SK-N-MC (cell line): ENCODE results near the gene MUC6.

ENCODE experiments used
- DNase-seq: peaks from one replicate; pipeline ENCODE4 v3.0.0-alpha.2; 2011; ENCODE audit warnings: low read depth, low spot score
- H3K27ac ChIP-seq: fragments of 200-600 bp; sonication (generic); 2 replicates; pipeline ENCODE4 v1.5.1; 2016; ENCODE audit warnings: mixed run types
- H3K36me3 ChIP-seq: fragments of 200-600 bp; sonication (generic); 2 replicates; pipeline ENCODE4 v1.6.1; 2017; ENCODE audit warnings: antibody characterized with exemption, low read length, mixed read lengths; ENCODE audit not compliant: insufficient read depth
- H3K4me3 ChIP-seq: fragments of 200-600 bp; sonication (generic); 2 replicates; pipeline ENCODE4 v1.5.1; 2016
- H3K9ac ChIP-seq: fragments of 200-600 bp; sonication (generic); 2 replicates; pipeline ENCODE4 v1.8.0; 2017; ENCODE audit warnings: mixed run types, mixed read lengths; ENCODE audit not compliant: insufficient read length
- H3K9me3 ChIP-seq: fragments of 200-600 bp; sonication (generic); 2 replicates; pipeline ENCODE4 v1.6.1; 2017; ENCODE audit warnings: low read depth, mild to moderate bottlenecking, antibody characterized with exemption, low read length, moderate library complexity, mixed read lengths
- EZH2 ChIP-seq: fragments of 200-600 bp; sonication (generic); IDR thresholded peaks from one replicate; pipeline ENCODE4 v1.6.1; 2017; ENCODE audit warnings: antibody characterized with exemption
- FOXP2 ChIP-seq: optimal IDR thresholded peaks from 2 replicates; pipeline ENCODE3; 2011; ENCODE audit warnings: mild to moderate bottlenecking, moderate library complexity; ENCODE audit not compliant: insufficient read depth; ENCODE audit errors: extremely low read length, control extremely low read depth
- POLR2AphosphoS5 ChIP-seq: IDR thresholded peaks from 2 replicates; pipeline ENCODE4 v1.6.1; 2012; ENCODE audit warnings: mild to moderate bottlenecking, low read depth, low read length, borderline replicate concordance

MUC6 gene

GRCh38 chr11:1036303-1036923 is at the start of gene MUC6:
TSS of gene MUC6 (minus strand) at chr11:1036718. CDS start at chr11:1036655, 63 bp downstream.
- DNase-seq, result no peak
- Histone ChIP-seq H3K9ac (no peak within 1 kb of the TSS), H3K4me3 (no peak within 1 kb of the TSS), H3K27ac (no peak within 1 kb of the TSS), H3K36me3 (no peaks in the 10 kb centered on the region), H3K9me3 (no peaks in the 10 kb centered on the region)
- no peak for TF ChIP-seq POLR2AphosphoS5
- TF ChIP-seq EZH2, result no peak
- TF ChIP-seq FOXP2, result no peak

GRCh38 chr11:1085440-1086170 is 49.1 kb upstream of the MUC6 start:
- Histone ChIP-seq H3K36me3 (no peaks in the 10 kb centered on the region), H3K9me3 (no peaks in the 10 kb centered on the region), H3K4me3 (no peak overlapping the region), H3K27ac (no peak overlapping the region), H3K9ac (no peak overlapping the region)
- DNase-seq, result no peak
- TF ChIP-seq FOXP2 (no peak), POLR2AphosphoS5 (no peak), EZH2 (no peak)

- no peak overlapping the region for H3K9ac ChIP-seq
- H3K9me3 ChIP-seq, result no peaks in the 10 kb centered on the region
- H3K4me3 ChIP-seq, result no peak overlapping the region
- DNase-seq, result no peak
- H3K36me3 ChIP-seq, result no peaks in the 10 kb centered on the region
- no peak overlapping the region for H3K27ac ChIP-seq
- TF ChIP-seq EZH2 (no peak), POLR2AphosphoS5 (no peak)
These were observed 48.3 kb upstream of the MUC6 start for GRCh38 chr11:1084561-1085439.

GRCh38 chr11:1083621-1084551 is 47.4 kb upstream of the MUC6 start:
- no peaks in the 10 kb centered on the region for H3K36me3 ChIP-seq
- no peaks in the 10 kb centered on the region for H3K9me3 ChIP-seq
- TF ChIP-seq POLR2AphosphoS5, result no peak
- no peak for TF ChIP-seq FOXP2
- no peak for TF ChIP-seq EZH2
- no peak overlapping the region for H3K4me3 ChIP-seq
- no peak overlapping the region for H3K27ac ChIP-seq
- DNase-seq, result no peak
- no peak overlapping the region for H3K9ac ChIP-seq

- no peak for DNase-seq
- Histone ChIP-seq H3K9me3 (no peaks in the 10 kb centered on the region), H3K4me3 (no peak overlapping the region), H3K36me3 (no peaks in the 10 kb centered on the region), H3K9ac (no peak overlapping the region), H3K27ac (no peak overlapping the region)
- no peak for TF ChIP-seq FOXP2
These were observed 46.5 kb upstream of the MUC6 start for GRCh38 chr11:1082728-1083620.

GRCh38 chr11:1082346-1082727 is 45.8 kb upstream of the MUC6 start:
- Histone ChIP-seq H3K36me3 (no peaks in the 10 kb centered on the region), H3K9me3 (no peaks in the 10 kb centered on the region), H3K4me3 (no peak overlapping the region), H3K9ac (no peak overlapping the region), H3K27ac (no peak overlapping the region)
- TF ChIP-seq POLR2AphosphoS5 (no peak), EZH2 (no peak), FOXP2 (no peak)
- no peak for DNase-seq

- Histone ChIP-seq H3K9me3 (no peaks in the 10 kb centered on the region), H3K36me3 (no peaks in the 10 kb centered on the region), H3K27ac (no peak overlapping the region), H3K9ac (no peak overlapping the region), H3K4me3 (no peak overlapping the region)
- TF ChIP-seq EZH2, result no peak
- no peak for TF ChIP-seq POLR2AphosphoS5
- TF ChIP-seq FOXP2, result no peak
- DNase-seq, result no peak
These were observed 45.2 kb upstream of the MUC6 start for GRCh38 chr11:1081601-1082311.
